Measurements from ENCODE around the gene CEP104.

The CEP104 gene

DNA sequence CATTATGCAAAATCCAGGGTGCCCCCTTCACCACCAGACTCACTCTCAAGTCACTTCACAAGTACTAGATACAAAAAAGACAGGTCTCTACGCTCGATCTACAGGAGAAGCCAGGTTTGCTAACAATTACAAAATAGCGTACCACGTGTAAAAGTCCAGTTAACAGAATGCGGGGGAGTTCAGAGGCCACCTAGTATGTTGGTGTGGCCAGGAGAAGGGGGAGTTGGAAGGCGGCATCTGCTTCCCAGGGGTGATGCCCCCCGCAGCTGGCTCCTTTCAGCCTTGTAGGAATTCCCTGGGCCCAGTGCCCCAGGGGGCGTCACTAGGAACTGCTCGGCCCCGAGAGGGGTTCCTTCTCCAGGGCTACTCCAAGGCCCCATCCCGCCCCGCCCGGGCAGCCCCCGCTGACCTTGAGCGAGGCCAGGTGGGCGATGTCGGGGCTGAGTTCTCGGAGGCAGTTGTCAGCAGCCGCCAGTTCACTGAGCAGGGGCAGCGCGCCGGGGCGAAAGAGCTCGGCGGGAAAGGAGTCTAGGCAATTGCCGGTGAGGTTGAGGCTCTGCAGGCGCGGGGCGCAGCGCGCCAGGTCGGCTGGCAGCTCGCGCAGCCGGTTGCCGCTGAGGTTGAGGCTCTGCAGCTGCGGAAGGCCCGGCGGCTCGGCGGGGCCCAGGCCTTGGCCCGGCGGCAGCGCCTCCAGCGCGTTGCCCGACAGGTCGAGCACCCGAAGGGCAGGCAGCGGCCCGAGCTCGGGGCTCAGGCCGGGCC lies 61.4 kb downstream of the CEP104 start:
- peak; percentile 64 for DNase-seq

DNA sequence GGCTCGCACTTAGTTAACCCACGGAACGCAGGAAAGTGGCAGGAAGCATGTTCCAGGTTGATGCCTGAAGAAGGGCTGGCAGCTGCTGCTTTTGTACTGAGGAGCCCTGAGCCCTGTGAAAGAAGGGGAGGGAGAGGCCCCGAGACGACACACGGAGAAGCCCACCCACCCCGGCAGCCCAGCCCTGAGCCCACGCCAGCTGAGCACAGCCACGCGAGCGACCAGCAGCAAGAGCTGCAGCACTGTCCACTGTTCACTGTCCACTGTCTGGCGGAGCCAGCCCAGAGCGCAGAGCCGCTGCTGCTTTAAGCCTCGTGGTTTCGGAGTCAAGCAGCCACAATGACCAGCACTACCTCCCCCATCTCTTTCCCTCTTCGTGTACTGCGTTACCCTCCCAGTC lies 66.1 kb downstream of the CEP104 start:
- DNase-seq = no peak

DNA sequence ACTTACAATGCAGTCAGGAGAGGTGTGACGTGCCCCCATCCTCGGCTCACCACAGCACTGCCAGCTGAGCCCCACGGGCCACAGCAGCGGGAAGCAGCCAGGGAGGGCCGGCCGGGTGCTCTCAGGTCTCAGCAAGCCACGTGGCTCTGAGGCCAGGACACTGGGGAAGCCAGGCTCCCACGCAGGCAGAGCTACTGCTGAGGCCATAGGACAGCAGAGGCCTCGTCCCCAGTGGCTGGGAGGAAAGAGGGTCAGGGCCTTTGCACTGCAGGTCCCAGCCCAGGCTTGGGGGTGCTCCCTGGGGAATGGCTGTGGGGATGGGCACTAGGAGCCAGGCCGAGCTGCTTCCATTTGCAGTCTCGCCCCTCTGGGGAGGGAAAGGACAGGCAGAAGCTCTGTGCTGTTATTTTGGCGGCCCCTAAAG lies 66.5 kb downstream of the CEP104 start:
- no peak for DNase-seq

DNA sequence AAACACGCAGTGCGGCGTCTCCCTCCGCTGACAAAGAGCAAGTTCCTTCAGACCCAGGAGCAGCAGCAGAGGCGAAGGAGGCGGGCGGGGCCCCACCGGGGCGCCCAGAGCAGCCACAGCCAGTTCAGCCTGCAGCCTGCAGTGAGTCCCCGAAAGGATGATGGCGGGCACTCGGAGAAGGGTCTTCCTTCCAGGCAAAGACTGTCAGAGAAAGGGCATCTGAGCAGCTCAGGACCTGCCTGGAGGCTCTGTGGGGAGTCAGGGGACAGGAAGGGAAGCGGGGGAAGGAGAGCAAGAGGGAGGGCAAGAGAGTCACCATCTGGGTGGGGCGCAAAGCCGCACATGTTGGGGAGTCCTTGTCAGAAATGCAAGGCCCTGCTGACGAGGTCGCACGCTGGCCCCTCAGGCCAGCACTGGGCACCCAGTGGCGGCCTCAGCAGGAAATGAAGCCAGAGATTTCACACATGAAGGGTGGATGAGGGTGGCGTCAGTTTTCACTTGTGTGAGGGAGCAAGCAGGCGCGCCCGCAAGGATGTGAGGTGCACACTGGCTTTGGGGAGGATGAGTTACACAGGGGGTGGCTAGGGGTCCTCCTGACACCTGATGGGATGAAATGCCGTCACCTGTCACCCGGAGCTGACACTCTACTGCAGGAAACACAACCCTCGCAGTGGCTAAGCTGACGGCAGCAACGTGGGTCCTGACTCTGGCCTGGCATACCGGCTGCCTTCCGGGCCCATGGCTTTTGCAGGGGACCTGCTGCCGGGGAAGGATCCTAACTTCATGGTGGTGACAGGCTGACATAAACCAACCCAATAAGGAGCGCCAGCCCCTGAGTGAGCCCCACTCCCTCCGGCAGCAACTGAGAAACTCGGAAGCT lies 67.3 kb downstream of the CEP104 start:
- no peak for DNase-seq

DNA sequence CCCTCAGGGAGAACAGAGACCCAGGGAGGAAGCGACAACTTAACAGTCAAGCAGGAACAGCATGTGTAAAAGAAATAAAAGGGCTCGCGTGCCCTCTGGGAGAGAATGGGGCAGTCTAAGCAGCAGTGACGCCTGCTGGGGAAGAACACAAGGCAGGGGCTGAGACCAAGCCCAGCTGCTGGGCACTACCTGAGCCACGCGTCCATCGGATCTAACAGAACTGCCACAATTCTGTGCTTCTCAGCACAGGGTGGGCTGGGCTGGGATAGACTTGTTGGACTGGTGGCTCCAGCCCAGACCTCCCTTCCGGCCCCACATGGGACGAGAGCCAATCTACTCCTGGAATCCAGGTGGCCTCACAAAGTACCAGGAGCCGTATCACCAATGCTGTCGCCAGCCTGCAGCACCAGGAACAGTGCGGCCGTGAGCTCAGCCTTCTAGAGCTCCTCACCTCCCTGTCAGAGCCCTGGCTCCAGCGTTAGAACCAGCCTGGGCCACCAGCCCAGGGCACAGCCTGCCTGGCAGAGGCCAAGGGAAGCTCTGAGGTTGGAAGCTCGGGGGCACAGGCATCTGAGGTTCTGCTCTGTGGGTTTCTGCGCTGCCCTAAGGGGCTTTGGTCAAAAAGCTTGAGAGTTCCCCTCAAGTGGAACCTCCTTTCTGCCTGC lies 68.1 kb downstream of the CEP104 start:
- no peak for DNase-seq

DNA sequence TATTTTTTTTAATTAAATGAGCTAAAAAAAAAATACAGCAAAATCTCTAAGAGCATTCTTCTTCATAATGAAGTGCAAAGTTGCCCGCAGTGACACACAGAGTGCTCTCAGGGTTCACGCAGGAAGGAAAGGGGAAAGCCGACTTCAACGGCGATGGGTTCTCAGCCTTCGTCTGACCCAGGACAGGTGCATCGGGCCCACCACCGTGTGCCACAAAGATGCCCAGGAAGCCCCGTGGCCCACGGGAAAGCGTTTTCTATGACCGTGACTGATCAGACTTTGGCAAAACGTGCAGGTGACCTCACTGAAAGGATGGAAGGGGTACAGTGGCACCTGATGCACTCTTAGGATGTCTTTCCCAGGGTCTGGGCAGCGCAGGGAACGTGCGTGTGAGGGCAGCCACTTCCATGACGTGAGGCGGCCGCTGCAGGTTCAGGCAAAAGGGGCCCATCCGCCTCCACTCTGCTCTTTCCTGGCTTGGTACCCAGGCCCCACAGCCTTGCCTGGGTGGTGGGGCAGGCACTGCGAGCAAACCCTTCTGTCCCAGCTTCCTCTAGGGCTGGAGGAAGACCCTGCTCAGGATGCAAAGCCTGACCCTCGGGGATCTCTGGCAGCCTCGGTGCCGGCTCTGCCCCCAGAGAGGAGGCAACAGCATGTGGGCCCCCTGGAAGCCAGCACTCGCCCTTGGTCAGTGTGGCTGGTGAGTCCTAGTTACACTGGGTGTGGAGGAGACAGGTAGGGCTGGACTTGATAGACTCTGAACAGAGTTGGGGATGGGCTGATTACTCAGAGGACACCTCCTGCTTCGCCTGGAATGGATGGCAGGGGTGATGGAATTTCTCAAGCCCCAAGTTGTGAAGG lies 69.0 kb downstream of the CEP104 start:
- no peak for DNase-seq

DNA sequence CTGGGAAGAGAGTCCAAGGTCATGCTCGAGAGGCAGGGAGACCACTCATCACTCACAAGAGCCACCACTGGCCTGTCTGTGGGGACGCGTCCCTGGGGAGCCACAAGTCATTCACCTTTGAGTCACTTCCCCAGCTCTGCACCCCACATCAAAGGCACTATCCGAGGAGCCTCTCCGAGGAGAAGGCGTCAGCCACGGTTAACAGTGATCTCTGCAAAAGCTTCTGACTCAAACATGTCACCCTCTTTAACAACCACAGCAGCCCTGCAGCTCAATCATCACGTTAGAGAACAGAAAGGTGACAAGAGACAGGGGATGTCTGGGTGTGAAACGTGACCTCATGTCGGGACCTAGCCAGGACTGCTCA lies 69.7 kb downstream of the CEP104 start:
- no peak for DNase-seq

DNA sequence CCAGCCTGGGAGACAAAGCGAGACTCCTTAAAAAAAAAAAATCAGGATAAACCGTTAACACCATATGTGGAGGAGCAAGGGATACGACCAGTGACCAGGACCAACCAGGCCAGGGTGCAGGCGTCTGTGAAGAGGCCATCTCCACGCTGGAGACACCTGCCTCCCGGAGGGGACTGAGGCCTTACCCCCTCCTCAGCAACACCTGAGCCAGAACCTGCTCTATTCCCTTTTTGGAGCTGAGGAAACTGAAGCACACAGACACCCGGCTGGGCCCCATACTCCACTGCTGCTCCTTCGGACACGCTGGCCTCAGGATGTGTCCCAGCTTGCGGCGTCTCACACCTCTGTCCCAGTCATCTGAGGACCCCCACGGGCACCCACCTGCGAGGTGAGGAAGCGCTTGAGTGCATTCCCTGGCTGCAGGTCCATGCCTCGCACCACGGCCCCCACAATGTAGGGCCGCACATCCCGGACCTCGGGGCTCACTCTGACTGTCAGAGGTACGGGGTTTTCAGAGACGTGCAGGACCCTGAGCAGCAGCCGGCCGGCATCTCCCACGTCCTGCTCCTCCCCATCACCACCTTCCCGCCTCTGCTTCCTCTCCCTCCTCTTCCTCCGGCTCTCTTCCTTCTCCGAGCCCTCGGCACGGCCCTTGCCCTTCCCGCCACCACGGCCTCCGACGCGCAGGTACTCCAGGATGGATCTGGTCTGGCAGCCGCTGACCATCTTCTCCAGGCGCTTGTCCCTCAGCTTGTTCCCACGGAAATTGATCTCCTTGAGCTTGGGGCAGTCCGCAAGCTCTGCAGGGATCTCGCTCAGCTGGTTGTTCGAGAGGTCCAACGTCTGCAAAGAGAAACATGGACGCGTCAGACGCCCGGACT lies 70.3 kb downstream of the CEP104 start:
- no peak for DNase-seq

DNA sequence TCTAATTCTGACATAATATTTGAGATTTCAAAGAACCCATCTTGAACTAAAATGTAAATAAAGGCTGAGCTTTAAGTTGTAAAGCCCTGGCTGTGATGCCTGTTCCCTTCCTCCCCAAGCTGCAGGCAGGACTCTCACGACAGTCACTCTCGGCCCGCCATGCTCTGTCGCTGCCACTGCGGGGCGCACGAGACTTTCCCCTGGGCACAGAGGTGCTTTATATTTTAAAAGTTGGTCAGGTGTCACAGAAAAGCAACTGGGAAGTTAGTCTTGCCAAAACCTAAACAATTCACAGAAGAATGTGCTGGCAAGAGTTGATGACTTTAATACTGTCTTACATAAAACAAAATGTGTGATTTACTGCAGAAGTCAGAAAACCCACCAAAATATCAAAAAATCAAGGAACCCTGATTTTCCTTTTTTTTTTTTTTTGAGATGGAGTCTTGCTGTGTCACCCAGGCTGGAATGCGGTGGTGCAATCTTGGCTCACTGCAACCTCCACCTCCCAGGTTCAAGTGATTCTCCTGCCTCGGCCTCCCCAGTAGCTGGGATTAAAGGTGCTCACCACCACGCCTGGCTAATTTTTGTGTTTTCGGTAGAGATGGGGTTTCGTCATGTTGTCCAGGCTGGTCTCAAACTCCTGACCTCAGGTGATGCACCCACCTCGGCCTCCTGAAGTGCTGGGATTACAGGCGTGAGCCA lies 71.4 kb downstream of the CEP104 start:
- peak; percentile 68 for DNase-seq

DNA sequence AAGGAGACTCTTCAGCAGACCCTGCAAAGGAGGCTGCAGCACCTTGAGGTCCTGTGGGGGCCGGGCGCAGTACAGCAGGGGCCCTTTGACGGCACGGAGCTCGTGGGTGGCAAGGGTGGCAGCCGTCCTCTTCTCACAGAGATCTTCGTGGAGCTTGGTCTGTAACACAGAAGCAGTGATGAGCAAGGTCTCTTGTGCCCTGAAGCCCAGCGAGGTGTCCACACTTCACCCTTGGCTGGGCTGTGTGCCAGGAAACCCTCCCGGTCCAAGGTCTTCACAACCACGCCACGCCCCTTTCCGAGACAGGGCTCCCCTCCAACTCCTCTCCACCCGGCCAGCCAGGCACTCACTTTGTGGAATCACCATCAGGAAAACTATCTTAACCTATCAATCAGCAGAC lies 72.0 kb downstream of the CEP104 start:
- DNase-seq = no peak

DNA sequence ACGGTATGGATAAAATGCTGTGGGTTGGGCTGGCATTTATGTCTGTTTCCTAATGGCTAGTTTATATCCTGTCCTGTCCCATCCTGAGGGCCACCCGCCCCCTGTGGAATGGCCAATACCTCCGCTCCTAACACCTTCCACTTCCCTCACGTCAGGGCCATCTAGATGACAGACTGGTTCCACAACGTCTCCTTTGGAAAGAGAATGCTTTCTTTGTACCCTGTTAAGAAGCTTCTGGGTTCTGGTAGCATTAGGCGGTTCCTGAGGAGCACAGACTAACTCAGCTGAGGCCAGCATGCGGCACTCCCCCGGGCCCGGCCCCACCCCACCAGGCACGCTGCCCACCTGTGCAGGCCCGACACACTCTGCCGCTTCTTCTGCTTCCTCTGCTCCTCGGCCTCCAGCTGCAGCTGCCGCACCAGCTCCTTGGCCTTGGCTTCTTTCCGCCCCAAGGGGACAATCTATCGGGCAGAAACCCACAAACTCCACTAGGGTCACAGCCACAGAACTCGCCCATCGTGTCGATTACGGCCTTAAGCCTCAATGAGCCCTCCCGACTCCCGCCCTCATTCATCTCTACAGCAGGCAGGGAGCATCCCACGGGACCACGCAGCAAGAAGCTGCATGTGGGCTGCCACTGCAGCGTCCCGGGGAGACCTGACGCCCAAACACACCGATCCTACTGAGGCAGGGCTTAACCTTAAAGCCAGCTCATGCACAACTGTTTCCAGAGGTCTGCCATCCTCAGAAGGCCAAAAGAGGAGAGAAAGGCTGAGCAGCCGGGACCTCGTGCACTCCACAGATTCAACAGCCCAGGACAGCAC lies 73.1 kb downstream of the CEP104 start:
- no peak for DNase-seq

DNA sequence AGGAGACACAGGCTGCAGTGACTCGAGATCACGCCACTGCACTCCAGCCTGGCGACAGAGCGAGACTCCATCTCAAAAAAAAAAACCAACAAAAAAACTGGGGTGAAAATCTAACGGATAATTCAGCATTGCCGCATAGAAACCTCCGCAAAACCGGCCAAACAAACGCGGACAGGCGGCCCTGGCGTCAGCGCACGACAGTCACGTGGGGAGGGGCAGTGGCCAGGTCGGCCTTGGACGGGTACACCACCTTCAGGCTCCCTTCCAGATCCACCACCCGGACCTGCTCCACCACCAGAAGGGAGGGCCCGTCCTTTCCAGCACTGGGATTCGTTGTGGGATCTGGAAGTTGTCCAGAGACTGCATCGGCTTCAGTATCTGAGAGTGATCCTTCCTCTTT lies 76.1 kb downstream of the CEP104 start:
- DNase-seq = no peak

DNA sequence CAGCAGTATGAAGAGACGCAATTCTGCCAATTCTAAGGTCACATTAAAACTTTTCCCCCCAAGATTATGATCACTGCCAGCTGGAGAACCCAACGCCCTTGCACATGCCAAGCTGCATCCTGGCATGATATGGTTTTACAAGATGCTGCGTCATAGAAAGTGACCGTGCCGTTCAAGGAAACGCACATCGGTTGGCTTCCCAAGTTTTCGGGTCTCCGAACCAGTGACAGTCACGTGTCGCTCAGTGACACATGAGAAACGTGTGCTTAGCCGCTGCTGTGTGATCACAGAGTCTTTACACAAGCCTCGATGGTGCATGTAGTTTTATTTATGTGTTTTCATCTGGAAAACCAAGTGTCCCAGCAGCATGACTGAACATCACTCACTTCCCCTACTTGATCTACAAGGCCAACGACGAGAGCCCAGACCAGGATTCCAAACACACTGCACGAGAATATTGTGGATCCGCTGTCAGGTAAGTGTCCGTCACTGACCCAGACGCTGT lies 77.0 kb downstream of the CEP104 start:
- DNase-seq = no peak

DNA sequence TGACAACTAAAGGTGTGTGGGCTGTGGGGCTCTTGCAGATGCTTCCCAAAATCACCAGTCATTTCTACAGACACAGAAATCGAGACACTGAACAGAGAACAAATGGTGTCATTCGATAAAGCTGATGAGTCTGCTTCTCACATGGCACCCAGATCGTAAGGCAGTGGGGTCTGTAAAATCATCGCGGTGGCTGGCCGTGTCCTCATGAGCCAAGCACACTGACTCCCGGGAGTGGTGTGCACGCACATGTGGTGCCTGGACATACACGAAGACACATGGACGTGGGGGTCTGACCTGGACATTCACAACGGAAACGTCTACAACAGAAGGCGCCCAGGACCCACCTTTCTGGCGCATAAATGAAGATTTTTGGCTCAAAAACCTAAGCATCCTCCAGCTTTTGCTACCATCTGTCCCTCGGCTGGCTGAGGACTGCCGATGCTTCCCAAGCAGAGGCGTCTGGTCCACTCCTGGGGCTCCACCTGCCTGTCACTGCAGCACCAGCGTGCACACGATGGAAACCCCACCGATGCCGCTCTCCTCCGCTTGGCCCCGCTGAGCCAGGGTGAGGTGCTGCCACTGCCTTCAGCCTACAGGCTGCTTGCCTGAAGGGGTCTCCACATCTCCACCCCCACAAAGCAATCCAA lies 77.6 kb downstream of the CEP104 start:
- DNase-seq = no peak

DNA sequence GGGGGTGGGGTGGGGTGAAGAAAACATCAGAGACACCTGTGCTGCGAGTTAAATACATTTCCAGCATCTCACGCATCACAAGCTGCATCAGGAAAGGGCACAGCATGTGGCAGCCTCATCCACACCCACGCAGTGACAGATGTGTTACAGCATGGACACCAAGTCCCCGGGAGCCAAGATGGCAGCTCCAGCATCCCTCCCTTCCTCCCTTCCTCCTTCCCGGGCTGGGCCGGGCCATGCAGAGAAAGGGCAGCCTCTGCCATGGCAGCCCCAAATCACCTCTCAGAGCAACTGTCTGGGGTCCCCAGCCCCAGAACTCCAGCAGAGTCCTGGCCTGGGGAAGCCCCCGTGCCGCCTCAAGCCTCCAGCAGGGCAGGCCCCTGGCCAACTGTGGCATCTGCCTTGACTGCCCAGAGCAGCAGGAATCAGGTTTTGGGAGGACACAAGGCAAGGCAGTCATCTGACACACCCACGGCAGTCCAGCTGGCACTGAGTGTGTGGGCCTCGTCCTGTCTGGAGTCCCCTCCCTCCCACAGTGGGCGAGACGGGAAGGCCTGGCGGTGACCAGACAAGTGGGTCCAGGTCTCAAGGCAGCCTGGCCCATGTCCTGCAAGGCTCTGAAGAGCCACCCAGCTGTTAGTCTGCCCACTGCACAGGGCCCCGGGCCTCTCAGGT lies 78.3 kb downstream of the CEP104 start:
- no peak for DNase-seq

DNA sequence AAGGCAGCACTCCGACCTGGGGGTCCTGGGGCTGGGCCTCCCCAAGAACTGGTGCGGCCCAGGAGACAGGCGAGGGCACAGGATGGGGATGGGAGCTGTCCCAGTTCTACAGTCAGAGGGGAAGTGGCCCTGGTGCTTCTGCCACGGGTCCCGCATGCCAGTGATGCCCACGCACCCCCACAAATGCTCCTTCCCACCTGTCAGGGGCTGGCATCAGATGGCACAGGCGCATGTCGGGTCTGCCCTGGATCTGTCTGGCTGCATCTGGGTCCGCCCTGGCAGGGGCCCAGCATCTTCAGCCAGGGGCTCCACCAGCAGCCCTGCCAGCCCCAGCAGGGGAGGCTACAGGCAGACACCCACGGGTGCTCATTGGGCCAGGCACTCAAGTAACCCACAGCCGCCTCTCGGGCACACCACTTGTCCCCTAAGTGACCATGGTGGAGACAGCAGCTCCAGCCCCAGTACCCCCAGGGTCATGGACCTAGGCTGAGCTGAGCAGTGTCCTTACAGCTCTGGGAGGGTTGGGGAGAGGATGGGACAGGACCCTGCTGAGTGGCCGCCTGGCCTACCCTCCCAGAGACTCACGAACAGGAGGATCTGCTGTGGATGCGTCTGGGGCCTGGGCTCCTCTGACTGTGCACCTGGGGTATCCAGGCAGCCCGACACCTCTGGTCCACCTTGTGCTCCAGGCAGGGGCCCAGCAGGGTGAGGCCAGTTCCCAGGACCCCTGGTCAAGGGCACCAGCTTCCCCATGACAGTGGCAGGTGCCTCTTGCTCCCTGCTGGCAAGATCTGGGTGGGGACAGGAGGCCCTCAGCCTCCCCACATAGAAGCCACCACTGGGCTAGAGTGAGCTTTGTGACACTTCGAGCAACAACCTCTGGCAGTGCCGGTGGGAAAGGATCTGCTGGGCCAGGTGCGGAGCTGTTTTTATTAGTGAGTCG lies 79.1 kb downstream of the CEP104 start:
- DNase-seq = no peak

DNA sequence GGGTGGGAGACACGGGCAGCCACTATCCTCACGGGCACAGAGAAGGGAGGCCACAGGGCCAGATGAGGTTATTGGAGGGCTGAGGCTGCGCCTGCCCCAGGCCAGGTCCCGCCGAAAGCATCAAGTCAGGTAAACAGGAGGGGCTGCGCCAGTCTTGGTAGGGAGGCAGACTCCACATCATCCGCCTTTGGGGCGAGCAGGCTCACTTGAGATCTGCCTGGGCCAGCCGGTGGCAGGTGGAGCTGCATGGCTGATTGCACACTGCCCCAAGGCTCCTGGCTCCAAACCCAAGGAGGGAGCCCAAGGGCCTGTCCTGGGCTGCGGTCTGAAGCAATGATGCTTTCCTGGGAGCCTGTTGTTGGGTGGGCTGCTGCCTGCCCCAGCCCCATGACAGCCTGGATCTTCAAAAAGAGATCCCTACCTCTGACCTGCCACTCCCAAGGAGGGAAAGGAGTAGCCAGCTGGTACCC lies 79.9 kb downstream of the CEP104 start:
- DNase-seq = peak; percentile 50
